Esophagus squamous epithelium (tissue), 5 donors: ENCODE results near the gene ISG20. TPM values are rescaled to one million over a fixed set of nuclear protein-coding genes. Genes with fewer than 3 reads are reported as not detected.

Experiments used
- DNase-seq: peaks from one replicate; lab custom pipeline; 2025; lab: John Stamatoyannopoulos, UW
- H3K27ac ChIP-seq, 4 donors: fragments of 200-600 bp; sonication (generic); one replicate each; pipeline ENCODE4 v1.5.1; 2016 to 2019; ENCODE audit warnings: mild to moderate bottlenecking in 1 of 4
- H3K27me3 ChIP-seq, 4 donors: fragments of 200-600 bp; sonication (generic); 1 replicate in 3 of 4; 2 replicates in 1 of 4; pipeline versions ENCODE4 v1.5.1 to v1.6.0; 2017 to 2021; ENCODE audit warnings: antibody characterized with exemption in 1 of 4
- H3K36me3 ChIP-seq, 3 donors: fragments of 200-600 bp; sonication (generic); one replicate each; pipeline ENCODE4 v1.5.1; 2016 to 2019
- H3K4me1 ChIP-seq, 3 donors: fragments of 200-600 bp; sonication (generic); one replicate each; pipeline ENCODE4 v1.5.1; 2017 to 2019
- H3K4me3 ChIP-seq, 4 donors: fragments of 200-600 bp; sonication (generic); 1 replicate in 3 of 4; 2 replicates in 1 of 4; pipeline ENCODE4 v1.5.1; 2016 to 2019; ENCODE audit warnings: mild to moderate bottlenecking in 2 of 4, moderate library complexity in 1 of 4
- H3K9me3 ChIP-seq, 3 donors: fragments of 200-600 bp; sonication (generic); one replicate each; pipeline ENCODE4 v1.5.1; 2016 to 2019
- CTCF ChIP-seq, 6 experiments: fragments of 450-650 bp in 4 of 6; fragments of 200-600 bp in 2 of 6; sonication (generic) in 2 of 6; IDR thresholded peaks; one replicate each; pipeline ENCODE4 v1.5.1; 2016 to 2019; ENCODE audit warnings: antibody characterized with exemption in 6 of 6, mild to moderate bottlenecking in 4 of 6, moderate library complexity in 4 of 6
- POLR2A ChIP-seq, 4 donors: fragments of 450-650 bp; IDR thresholded peaks; one replicate each; pipeline ENCODE4 v1.6.1; 2017; ENCODE audit warnings: antibody characterized with exemption in 4 of 4, mild to moderate bottlenecking in 4 of 4, moderate library complexity in 3 of 4
- WGBS, 2 donors: methylation state at CpG; one replicate each; pipeline ENCODE4 v1.1.5; 2018; 5-methylcytosine and 5-hydroxymethylcytosine counted together
- intact Hi-C: fragments of 100-400 bp; cut with DNase I; formaldehyde crosslinking; loops from one replicate; pipeline ENCODE4 v1.15.0; 2022
- total RNA-seq, 4 donors: library from RNA; depleted of rRNA; stranded (reverse); fragments of >200 nt; gene quantifications; one replicate each; pipeline ENCODE4 v1.1.0, GENCODE V29; 2016
- donor health status: DM: yes; HTN: yes; CAD: no.

ISG20 gene
- total RNA-seq, 4 donors from 2014 or later: 14.0 to 24.1 (median 19.7) TPM

GRCh38 chr15:88609344-88610090 lies 29.3 kb upstream of the ISG20 start:
- no peaks in the 10 kb centered on the region for H3K9me3 ChIP-seq
- H3K4me1 ChIP-seq: peaks cover 0 to 18% (median 9%) of the 10 kb centered on the region in 3 donors
- no peak overlapping the region for H3K27ac ChIP-seq
- no peak for DNase-seq
- 47 to 70% methylated on average over 4 of the region's 4 CpGs for WGBS, 2 donors
- H3K27me3 ChIP-seq: peaks cover 0 to 84% (median 18%) of the 10 kb centered on the region in 4 donors
- no peak for TF ChIP-seq POLR2A (IDR thresholded peaks at IDR 0.05)
- TF ChIP-seq CTCF (IDR thresholded peaks at IDR 0.05): no peak
- intact Hi-C loops: loop anchor here (10.0 kb wide), 1 partner anchor 135 kb away; no protein-coding TSS in a partner anchor
- no peak overlapping the region for H3K4me3 ChIP-seq
- no peaks in the 10 kb centered on the region for H3K36me3 ChIP-seq

DNA sequence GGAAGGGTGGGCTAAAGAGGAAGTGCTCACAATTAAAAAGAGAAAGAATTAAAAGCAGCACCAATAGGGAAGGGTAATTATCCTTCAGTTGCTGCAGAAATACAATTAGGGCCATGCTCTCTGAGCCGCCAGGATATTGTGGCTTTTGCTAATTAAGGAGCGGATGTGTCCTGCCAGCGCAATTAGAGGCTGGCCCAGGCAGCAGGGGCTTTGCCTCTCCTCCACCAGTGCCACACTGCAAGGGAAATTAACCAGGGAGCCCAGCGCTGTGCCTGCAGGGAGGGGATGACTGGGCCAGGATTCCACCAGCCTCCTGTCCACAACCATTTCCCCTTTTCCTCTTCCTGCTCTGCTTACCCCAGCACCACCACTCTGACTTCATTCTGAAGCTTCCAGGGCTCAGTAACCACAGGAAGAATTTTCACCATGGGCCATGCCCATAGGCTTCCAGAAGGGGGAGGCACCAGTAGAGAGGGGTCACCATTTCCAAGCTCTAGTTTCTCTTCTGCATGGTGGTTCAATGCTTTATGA lies 28.1 kb upstream of the ISG20 start:
- no peak for DNase-seq
- peaks cover 0 to 10% (median 0%) of the 10 kb centered on the region in 3 donors for H3K4me1 ChIP-seq
- H3K27ac ChIP-seq: no peak overlapping the region
- WGBS, 2 donors: 36 to 44% methylated on average over 4 of the region's 4 CpGs
- H3K27me3 ChIP-seq: peaks cover 0 to 71% (median 7%) of the 10 kb centered on the region in 4 donors
- intact Hi-C loops: loop anchor here (10.0 kb wide), 1 partner anchor 136 kb away; no protein-coding TSS in a partner anchor
- no peaks in the 10 kb centered on the region for H3K36me3 ChIP-seq
- TF ChIP-seq CTCF (IDR thresholded peaks at IDR 0.05): no peak
- TF ChIP-seq POLR2A (IDR thresholded peaks at IDR 0.05): no peak
- no peaks in the 10 kb centered on the region for H3K9me3 ChIP-seq
- H3K4me3 ChIP-seq: no peak overlapping the region

DNA sequence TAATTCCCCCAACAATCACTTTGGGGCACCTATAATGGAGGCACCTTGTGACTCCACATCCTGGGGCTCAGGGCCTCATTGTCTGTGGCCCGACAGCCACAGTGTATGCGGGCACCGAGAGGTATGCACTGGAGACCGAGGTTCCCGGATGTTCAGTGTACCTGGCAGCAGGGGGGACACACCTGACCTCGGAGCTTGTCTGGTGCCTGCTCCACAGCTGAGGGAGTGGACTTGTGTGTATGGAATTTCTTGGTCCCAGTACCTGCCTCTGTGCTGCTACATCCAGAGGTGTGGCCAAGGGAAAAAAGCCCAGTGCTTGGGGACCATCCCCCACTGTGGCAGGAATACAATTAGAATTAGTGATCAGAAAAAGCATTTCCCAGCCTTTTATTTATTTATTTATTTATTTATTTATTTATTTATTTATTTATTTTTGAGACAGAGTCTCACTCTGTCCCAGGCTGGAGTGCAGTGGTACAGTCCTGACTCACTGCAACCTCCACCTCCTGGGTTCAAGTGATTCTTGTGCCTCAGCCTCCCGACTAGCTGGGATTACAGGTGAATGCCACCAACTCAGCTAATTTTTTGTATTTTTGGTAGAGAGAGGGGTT lies 26.5 kb upstream of the ISG20 start:
- Histone ChIP-seq H3K4me1 (peaks cover 0 to 9% (median 0%) of the 10 kb centered on the region in 3 donors), H3K9me3 (no peaks in the 10 kb centered on the region), H3K36me3 (no peaks in the 10 kb centered on the region), H3K27me3 (peaks cover 0 to 59% (median 0%) of the 10 kb centered on the region in 4 donors), H3K4me3 (no peak overlapping the region), H3K27ac (no peak overlapping the region)
- no peak for DNase-seq
- intact Hi-C loops: loop anchor here (10.0 kb wide), 1 partner anchor 137 kb away; no protein-coding TSS in a partner anchor
- TF ChIP-seq POLR2A (IDR thresholded peaks at IDR 0.05): no peak
- no peak for TF ChIP-seq CTCF (IDR thresholded peaks at IDR 0.05)
- WGBS, 2 donors: 38 to 58% methylated on average over 3 to 7 of the region's 7 CpGs

- intact Hi-C loops: loop anchor here (10.0 kb wide), 1 partner anchor 139 kb away; no protein-coding TSS in a partner anchor
- TF ChIP-seq POLR2A (IDR thresholded peaks at IDR 0.05) (no peak), CTCF (IDR thresholded peaks at IDR 0.05) (no peak)
- H3K4me1 ChIP-seq: peaks cover 0 to 9% (median 0%) of the 10 kb centered on the region in 3 donors
- DNase-seq: no peak
- H3K36me3 ChIP-seq: no peaks in the 10 kb centered on the region
- peaks cover 0 to 48% (median 0%) of the 10 kb centered on the region in 4 donors for H3K27me3 ChIP-seq
- no peaks in the 10 kb centered on the region for H3K9me3 ChIP-seq
- no peak overlapping the region for H3K4me3 ChIP-seq
- H3K27ac ChIP-seq: no peak overlapping the region
- 38 to 47% methylated on average over 5 to 7 of the region's 7 CpGs for WGBS, 2 donors
Observed at GRCh38 chr15:88613074-88613944, 25.5 kb upstream of the ISG20 start.
